ENCODE measurements around the gene MUC4.

MUC4 gene

GRCh38 chr3:195758721-195759353, 52.9 kb downstream of the MUC4 start:
- Histone ChIP-seq H3K36me3 (replicated peaks) (no peaks in the 10 kb centered on the region), H3K4me3 (ENCODE audit: low read depth, low read length) (no peak overlapping the region), H3K27ac (no peak overlapping the region), H3K27me3 (replicated peaks) (peaks cover 28% of the 10 kb centered on the region)
- no peak for TF ChIP-seq CTCF (IDR thresholded peaks at IDR 0.05; ENCODE audit: low read depth, low read length, missing control alignments)
- no peak for DNase-seq
- in situ Hi-C loops (cut with HindIII; ENCODE audit: low pct_ligation_motif_present, low sequenced_read_pairs): no loop called here

DNA sequence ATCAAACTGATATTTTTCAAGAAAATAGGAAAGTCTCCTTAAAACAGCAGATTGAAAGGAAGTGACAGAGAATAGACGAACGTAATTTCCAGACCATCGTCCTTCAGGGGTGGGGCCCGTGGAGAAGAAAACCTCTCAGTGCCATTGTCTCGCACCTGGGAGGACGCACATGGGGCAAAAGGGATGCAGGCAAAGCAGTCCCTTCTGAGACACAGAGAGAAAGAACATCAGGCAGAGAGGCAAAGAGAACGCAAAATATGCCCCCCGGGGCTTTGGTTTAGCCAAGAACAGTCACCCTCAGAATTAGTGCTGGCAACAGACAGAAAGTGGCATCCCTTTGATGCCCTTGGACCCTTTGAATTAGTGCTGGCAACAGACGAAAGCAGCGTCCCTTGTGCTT, 53.9 kb downstream of the MUC4 start:
- no peaks in the 10 kb centered on the region for H3K36me3 ChIP-seq (replicated peaks)
- no peak for DNase-seq
- no peak overlapping the region for H3K4me3 ChIP-seq (ENCODE audit: low read depth, low read length)
- in situ Hi-C loops (cut with HindIII; ENCODE audit: low pct_ligation_motif_present, low sequenced_read_pairs): no loop called here
- no peak for TF ChIP-seq CTCF (IDR thresholded peaks at IDR 0.05; ENCODE audit: low read depth, low read length, missing control alignments)
- peaks cover 28% of the 10 kb centered on the region for H3K27me3 ChIP-seq (replicated peaks)
- H3K27ac ChIP-seq: no peak overlapping the region

DNA sequence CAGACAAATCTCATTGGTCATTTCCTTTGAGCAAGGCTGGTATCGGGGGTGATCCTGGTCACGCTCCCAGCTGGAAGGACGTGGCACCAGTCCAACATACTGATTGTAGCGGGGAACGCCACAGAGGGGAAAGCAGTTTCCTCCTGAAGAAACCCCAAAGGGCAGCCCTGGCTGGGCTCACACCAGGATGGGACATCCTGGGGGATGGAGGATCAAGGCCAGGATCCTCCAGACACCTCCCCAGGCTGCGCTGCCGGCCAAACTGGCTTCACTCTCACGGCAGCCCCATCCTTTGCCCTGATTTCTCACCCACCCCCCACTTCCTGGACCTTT, 54.3 kb downstream of the MUC4 start:
- in situ Hi-C loops (cut with HindIII; ENCODE audit: low pct_ligation_motif_present, low sequenced_read_pairs): no loop called here
- TF ChIP-seq CTCF (IDR thresholded peaks at IDR 0.05; ENCODE audit: low read depth, low read length, missing control alignments): no peak
- H3K4me3 ChIP-seq (ENCODE audit: low read depth, low read length): no peak overlapping the region

GRCh38 chr3:195755791-195756676, 55.7 kb downstream of the MUC4 start:
- TF ChIP-seq CTCF (IDR thresholded peaks at IDR 0.05; ENCODE audit: low read depth, low read length, missing control alignments): no peak
- H3K27me3 ChIP-seq (replicated peaks): peaks cover 18% of the 10 kb centered on the region
- in situ Hi-C loops (cut with HindIII; ENCODE audit: low pct_ligation_motif_present, low sequenced_read_pairs): no loop called here

More for the DNA sequence above, 54.3 kb downstream of the MUC4 start:
- DNase-seq: no peak
- Histone ChIP-seq H3K27me3 (replicated peaks) (peaks cover 28% of the 10 kb centered on the region), H3K27ac (no peak overlapping the region), H3K36me3 (replicated peaks) (no peaks in the 10 kb centered on the region)

GRCh38 chr3:195755391-195755790, 56.3 kb downstream of the MUC4 start:
- DNase-seq: no peak
- no peak for TF ChIP-seq CTCF (IDR thresholded peaks at IDR 0.05; ENCODE audit: low read depth, low read length, missing control alignments)
- peaks cover 16% of the 10 kb centered on the region for H3K27me3 ChIP-seq (replicated peaks)
- H3K4me3 ChIP-seq (ENCODE audit: low read depth, low read length): no peak overlapping the region
- H3K27ac ChIP-seq: no peak overlapping the region
- in situ Hi-C loops (cut with HindIII; ENCODE audit: low pct_ligation_motif_present, low sequenced_read_pairs): no loop called here
- H3K36me3 ChIP-seq (replicated peaks): no peaks in the 10 kb centered on the region

More at GRCh38 chr3:195755791-195756676, 55.7 kb downstream of the MUC4 start:
- no peak overlapping the region for H3K27ac ChIP-seq
- DNase-seq: no peak
- no peak overlapping the region for H3K4me3 ChIP-seq (ENCODE audit: low read depth, low read length)
- no peaks in the 10 kb centered on the region for H3K36me3 ChIP-seq (replicated peaks)
